HG02981 (cell line): ENCODE data around the gene DMRT1.
A peak's percentile ranks its signal among the peaks of the same experiment; 100 is the strongest.

ENCODE experiments used
- ATAC-seq: cut with Tn5 transposase; IDR thresholded peaks from one replicate; pipeline ENCODE4 v1.9.1; 2021; ENCODE audit warnings: mild to moderate bottlenecking, moderate library complexity; ENCODE audit not compliant: unreplicated experiment

Gene DMRT1

DNA sequence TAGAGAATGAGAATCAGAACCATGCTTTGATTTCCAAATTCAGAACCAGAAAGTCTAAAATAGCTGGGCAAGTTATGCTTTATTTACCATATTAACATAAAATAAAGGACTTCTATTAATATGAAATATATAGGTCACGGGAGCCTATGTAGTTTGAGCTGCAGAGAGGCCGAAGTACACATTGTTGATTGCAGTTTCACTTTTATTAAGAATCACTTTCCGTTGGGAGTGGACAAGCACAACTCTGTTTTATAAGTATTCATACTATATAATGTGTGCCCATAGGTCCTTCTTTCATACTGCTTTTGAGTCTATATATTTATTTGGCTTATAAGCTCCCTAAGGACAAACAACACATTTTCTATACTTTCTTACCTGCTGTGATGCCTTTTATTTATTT, 76.2 kb downstream of the DMRT1 start:
- ATAC-seq = no peak

DNA sequence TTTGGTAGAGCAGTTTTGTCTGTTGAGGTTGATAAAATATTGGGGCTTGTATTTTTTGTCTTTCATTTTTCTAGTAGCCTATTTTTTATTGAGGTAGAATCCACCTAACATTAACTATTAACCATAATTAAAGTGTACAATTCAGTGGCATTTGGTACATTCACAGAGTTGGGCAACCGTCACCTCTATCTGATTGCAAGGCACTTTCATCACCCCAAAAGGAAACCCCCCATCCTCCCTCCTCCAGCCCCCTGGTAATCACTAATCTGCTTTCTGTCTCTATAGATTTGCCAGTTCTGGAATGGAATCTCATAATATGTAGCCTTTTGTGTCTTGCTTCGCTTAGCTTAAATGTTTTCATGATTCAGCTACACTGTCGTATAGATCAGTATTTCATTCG, 79.4 kb downstream of the DMRT1 start:
- no peak for ATAC-seq

DNA sequence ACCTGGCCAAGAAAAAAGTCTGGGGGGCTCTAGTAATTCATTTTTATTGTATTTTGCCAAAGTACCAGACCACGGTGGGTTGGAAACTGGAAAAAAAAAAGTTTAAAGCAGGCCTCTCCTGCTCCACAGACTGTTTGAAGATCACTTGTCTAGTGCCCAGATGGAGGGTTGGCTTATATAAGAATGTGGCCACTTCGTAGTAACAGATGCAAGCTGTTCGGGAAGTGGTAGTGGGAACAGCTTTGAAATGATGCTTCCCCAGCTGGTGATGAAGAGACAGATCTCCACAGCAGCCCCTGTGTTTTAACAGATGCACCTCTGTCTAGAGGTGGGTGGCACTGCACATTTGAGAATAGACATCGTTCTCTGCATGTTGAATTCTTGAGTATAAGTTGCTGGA, 80.7 kb downstream of the DMRT1 start:
- no peak for ATAC-seq

DNA sequence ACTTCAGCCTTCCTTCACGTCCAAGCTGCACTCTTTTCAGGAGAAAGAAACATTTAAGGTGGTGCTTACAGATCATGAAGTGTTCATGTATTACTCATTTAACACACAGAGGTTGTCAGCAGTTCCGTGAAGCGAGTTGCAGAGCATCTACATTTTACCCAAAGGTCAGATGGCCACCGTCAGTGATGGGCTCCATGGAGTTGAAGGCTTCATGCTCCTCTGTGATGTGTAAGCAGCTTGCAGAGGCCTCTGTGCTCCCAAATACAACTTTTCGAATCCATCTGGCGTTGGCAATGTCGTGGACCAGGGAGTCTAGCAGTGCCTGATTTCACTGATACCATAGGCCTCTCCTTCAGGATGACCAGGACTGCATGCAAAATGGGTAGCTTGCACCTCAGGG, 81.2 kb downstream of the DMRT1 start:
- no peak for ATAC-seq

DNA sequence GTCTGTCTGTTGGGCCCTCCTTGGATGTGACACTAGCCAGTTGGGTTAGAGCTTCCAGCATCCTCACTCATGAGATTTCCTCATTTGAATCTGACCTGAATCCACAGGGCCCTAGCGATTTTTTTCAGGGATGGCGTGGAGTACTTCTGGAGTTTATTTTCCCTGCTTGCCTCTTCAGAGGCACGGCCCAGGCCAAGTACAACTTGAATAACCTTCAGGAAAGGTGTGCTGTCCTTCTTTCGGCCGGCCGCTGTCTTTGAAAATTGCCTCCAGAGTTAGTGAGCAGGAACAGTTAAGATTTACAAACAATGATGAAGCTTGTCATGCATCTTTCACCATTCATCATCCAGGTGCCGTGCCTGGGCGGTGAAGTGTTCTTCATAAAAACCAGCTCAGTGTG, 85.5 kb downstream of the DMRT1 start:
- no peak for ATAC-seq

DNA sequence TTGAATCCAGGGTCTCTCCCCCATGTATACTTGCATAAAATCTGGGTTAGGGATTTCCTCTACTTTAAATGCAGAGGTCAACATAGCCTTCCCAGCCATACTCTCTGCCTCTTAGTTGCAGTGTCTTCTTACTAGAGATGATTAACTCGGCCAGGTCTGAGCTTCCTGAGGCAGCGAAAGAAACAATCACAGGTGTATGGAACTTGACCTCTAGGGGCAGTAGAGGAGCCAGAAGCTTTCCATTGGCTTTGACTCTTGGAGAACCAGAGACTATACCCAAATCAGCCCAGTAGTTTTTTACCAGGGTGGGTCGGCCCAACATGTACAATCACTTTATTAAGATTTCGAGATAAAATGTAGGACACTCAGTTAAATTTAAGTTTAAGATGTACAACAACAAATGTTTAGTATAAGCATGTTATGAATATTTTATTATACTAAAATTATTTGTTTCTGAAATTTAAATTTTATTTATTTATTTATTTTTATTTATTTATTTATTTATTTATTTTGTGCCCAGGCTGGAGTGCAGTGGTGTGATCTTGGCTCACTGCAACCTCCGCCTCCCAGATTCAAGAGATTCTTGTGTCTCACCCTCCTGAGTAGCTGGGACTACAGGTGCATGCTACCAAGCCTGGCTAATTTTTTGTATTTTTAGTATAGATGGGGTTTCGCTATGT, 87.0 kb downstream of the DMRT1 start:
- peak; percentile 81 for ATAC-seq

DNA sequence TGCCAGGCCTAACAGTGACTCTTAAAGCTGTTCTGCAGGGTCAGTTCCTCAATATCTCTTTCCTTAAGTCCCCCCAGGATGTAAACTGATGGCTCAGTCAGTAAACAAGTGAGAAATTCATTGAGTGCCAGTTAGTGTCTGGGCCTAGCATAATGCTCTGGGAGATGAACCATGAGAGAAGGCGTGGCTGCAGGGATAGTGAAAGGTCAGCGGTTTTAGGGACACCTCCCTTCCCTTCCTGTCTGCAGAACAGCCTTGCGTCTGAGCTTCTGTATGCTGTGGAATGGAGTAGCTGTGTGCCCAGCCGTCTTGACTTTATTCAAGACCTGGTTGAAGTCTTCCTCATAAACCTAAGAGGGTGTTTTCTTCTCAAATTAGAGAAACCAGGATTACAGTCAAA, 88.2 kb downstream of the DMRT1 start:
- ATAC-seq = no peak

DNA sequence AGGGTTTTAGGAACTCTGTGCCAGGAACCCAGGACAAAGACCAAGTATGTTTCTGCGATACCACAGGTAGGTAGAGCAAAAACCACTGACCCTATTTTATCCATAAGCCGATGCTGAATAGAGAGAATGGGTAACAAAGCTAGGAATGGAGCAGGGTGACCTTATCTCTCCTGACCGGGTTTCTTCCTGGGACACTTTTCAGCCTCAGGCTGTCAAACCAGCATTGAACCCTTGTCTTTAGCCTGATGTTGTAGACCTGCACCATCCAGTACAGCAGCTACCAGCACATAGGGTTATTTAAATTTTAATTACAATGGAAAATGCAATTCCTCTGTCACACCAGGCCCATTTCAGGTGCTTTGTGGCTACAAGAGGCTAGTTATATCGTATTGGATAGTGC, 91.9 kb downstream of the DMRT1 start:
- ATAC-seq = no peak

DNA sequence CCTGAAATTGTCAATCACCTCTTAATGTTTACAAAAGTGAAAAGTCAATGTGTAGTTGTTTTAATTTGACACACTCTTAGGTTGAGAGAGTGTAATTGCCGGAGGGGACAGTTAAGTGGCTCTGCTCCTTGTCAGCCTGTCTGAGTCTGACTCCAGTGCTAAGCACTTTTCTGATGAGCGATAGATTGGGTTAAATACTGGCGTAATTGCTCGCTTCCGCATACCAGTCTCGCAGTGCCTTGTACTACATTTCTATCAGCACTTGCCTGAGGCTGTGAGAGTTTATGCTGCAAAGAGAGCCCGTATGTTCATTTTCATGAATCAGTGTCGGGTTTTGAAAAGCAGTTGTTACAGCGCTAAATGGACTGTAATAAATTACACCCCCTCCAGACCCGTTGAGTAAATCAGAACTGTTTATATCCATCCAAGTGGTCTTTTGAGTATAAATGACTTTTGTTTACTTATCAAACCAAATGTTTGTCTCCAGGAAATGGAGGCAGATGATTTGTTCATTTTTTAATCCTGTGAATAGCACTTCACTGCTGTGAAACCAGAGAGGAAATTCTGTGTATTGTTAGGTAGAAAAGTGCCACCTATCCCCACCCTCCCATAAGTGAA, 94.0 kb downstream of the DMRT1 start:
- ATAC-seq = no peak

DNA sequence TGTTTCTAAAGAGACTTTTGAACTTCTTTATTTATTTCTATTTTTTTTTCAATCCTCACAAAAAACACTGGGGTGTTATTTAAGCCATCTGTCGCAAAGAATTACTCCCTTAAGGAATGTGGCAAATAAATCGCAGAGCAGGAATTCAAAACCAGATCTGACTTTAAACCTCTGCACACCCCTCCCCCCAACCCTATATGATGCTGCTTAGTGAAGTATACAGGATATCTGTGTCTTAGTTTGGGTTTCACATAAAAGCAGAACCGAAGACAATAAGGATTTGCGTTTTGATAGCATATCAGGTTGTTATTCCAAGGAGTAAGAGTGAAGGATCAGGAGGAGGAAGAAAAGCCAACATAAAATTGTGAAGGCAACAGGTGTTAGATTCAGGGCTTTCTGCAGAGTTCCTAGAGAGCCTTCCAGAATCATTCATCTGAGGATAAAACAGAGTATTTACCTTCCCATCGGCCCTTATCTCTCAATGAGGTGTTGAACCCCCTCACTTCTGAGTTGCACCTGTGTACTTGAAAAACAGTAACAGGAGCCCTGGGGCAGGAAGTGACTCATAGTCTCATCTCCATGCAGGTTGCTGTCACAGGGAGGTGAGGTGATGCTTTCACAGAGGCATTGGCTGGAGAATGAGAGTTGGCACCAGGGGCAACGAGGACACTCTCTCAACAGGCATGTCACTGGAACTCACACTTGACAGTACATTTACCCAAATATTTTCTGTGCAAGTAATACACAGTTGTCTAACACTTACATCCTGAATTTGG, 101.5 kb downstream of the DMRT1 start:
- ATAC-seq = no peak

DNA sequence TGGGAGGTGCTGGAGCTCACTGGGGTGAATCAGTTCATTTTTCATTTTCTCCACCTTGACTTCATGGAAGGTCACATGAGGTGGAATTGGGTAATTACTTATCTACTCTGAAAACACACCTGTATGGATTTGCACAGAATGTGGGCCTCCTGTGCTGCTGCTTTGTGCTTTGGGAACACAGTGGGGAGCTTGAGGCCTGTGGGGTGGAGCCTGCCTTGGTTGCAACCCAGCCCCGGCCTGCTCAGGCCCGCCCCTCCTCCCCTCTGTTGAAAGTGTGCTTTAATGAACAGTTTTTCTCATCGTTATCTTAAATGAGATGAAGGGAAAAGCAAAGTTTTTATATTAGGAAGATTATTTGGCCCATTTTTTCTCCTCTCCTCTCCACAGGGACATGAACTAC, 106.5 kb downstream of the DMRT1 start:
- ATAC-seq = no peak

DNA sequence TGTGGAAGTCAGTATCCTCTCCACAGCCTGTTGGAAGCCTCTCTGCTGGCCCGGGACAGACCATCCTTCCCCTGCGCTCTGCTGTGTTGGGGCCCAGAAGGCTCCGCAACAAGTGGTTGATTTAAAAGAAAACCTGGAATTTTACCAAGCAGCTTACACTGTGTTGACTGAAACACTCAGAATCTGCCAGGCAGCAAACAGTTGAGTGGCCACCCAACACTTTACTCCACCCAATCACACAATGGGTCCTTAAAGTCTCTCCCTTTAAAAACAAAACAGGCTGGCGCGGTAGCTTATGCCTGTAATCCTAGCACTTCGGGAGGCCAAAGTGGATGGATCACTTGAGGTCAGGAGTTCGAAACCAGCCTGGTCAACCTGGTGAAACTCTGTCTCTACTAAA, 107.0 kb downstream of the DMRT1 start:
- ATAC-seq = no peak

DNA sequence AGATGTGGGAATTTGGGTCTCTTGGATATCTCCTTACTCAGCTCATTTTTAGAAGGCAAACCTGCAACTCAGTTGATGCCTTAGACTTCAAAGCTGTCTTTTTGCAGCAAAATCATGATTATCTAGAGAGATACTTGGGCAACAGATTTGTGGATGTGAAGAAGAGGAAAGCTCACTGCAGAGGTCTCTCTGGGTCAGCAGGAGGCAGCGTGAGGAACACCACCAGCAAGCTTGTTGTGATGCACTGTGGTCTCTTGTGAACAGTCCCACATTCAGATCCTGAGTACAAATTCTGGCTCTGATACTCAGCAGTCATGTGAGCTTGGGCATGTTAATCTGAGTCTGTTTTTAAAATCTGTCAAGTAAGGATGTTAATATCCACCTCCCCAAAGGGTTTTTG, 108.6 kb downstream of the DMRT1 start:
- ATAC-seq = no peak

DNA sequence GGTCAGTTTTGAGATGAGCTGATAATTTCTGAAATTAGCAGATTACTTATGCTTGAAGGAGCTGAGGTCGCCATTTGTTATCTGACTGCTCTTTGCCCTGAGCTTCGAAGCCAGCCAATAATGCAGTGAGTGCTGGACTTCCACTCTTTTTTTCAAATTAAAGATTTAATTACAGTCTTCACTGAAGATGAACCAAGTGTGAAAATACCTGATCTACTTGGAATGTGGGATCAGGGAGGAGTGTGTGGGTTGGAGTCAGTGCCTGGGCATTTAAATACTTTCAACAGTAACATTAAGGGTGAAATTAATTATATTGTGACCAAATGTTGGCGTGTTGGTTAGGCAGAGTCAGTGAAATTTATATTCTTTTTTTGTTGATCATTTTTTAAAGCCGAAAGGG, 111.0 kb downstream of the DMRT1 start:
- no peak for ATAC-seq

DNA sequence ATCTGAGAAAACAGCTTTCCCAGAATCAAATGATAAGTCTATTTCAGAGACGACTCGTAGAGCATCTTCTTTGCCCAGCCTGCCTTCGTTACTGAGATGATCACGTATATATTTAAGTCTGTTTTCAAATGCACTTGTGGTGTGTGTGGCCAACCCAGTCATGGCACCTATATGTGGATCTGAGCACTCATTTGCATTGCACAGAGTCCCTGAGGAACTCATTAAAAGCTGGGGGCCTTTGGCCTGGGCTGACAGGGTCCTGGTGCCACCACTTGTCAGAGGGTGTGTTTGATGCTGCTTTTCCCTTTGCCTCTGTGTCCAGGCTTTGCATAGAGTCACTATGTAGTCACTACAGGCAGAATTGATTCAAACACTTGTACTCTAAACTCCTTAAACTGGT, 117.6 kb downstream of the DMRT1 start:
- no peak for ATAC-seq

DNA sequence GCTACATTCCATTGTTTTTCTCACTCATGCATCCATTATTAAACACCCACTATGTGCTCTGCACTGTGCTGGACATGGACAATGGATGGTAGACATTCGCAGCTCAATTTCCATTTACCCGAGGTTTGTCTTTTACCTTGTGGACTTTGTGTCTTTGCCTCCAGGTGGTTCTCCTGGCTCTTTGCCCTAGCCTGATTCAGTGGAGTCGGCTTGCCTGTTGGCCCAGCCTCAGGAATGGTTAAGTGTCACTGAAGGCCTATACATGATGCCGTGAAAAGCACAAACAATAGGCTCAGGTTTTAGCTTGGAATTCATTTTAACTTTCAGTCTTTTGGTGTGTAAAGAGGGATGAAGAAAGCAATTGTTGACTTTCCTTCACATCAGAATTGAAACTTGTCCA, 118.4 kb downstream of the DMRT1 start:
- no peak for ATAC-seq

DNA sequence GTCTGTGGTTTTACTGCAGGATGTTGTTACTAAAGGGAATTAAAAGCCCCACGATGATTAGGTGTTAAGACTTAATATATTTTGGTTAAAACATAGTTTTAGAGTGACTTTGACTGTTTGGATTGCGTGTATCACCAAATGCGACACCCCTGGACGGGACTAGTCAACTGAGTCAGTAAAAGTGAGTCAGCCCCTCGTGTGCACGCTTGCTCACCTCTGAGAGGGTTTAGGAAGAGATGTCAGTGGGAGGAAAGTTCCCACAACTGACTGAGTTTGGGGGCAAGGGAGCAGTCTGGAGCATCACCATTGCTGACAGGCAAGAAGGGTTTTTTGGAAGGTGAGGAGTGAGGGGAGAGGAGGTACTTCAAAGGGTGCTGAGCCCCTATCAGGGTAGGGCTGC, 120.5 kb downstream of the DMRT1 start:
- ATAC-seq = no peak

DNA sequence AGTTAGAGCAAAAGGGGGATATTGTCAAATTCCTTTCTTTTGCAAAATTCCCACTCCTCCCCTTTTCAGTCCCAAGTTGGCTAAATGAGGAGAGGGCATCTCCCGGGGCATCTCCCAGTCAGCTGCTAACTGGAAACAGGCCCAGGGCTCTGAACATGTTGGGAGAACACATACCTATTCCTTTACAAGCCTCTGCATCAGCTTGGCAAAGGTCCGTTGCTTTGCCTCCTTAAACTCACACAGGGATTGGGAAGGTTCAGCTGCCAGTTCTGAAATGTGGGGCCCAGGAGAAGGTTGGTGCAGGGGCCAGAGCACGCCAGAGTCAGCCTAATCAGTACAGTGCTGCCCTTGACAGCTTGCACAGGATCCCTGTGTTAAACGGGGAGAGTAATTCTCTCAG, 124.0 kb downstream of the DMRT1 start:
- no peak for ATAC-seq

DNA sequence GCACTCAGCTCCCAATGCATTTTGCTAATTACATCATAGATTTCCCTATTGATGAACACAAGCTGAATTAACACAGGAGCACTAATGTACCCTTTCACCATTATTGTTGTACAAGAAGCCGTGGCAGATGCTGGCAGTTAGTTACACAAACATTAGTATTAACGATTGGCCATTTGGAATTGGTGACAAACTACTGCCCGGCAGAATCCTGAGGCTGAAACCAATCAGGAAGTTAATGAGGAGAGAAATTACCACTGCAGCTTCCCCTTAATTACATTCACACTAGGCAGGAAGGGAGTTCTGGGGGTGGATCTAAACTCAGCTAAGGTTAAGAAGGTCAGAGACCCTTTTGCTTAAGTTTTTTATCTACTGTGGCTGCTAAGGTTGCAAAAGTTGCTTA, 125.4 kb downstream of the DMRT1 start:
- no peak for ATAC-seq

DNA sequence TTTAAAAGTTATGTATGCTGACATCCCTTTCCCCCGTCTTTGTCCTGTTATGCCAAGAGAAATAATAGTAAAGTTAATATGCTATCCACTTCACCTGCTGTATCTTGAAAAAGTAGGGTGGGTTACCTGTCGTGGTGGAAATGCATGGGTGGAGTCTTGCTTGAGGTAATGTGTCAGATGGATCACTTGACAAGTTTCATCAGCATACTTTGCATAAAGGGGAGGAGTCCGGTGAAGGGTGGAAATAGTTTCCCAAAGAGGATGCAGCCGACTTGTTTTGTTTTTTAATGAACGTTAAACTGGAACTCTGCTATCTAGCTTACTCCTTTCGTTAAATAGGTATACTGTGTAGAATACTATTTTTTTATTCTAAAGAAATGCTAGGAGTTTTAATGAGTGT, 125.9 kb downstream of the DMRT1 start:
- no peak for ATAC-seq

DNA sequence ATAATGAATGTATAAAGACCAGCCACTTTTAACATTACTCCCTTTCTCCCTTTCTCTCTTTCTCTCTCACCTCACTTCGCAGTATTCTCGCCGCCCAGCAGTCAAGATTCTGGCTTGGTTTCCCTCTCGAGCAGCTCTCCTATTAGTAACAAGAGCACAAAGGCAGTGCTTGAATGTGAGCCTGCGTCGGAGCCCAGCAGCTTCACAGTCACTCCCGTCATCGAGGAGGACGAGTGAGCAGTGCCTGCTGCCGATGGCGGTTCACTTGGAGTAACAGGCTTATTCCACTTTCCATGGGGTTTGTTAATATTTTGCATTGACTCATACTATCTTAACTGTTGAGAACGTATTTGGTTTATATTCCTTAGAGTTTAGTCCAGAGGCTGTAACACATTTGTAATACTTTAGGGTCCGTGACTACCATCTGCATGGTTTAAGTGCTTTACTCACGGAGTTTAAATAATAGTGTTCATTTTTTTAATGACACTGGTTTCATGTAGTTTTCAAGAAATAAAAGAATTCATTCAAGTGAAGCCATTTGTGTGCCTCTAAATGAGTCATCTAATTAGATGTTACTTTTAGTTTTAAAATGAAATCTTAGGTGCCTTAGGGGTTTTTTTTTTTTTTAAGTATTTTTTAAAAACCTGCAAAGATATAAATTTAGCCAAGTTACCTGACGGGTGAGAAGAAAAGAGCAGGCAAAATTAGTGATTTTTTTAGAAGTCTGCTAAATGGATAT, 126.6 kb downstream of the DMRT1 start:
- no peak for ATAC-seq
